HG02852 (cell line): Measurements from ENCODE around the gene MAP3K7.

ENCODE experiments used
- ATAC-seq: cut with Tn5 transposase; IDR thresholded peaks from one replicate; pipeline ENCODE4 v1.9.1; 2021; ENCODE audit warnings: mild to moderate bottlenecking, moderate library complexity; ENCODE audit not compliant: unreplicated experiment

Gene MAP3K7

DNA sequence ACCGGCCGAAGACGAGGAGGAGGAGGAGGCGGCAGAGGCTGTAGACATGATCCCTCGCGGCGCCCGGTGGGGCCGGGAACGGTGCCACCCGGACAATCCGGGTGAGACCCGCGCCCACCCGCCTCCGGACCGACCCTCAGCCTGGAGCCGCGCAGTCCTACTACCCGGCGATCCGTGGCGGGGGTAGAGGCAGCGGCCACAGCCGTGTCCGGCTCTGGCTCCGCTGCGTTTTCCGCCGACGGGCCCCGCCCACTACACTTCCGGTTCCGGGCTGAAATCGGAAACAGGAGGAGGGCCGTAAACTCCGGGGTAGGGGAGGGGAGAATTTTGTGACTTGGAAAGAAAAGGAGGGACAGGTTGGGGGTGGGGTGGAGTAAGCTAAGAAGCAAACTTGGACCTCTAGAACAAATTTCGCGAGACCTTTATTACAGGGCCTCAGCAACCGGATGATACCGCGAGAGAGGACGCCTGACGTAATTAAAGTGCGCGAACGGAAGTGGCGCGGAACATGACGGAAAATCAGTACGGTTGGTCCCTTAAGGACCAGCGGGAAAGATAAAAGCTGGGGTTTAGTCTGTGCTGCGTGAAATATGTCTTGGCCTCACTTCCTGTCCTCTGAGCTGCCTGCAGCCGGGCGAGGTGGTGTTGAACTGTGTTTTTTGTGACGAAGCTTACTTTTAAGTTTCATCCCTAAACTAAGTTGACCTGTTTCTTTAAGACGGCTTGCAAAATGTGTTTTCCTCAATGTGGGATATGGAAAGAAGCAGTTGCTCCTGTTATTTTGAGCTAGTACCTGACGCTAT lies at the start of gene MAP3K7:
Gene MAP3K7, minus strand, starts transcription at position 237 of the 803 bp plus-strand sequence. Its CDS starts 189 bp downstream, at position 48.
- ATAC-seq: peak; percentile 90

GRCh38 chr6:90631046-90631445 lies 44.2 kb upstream of the MAP3K7 start:
- ATAC-seq: no peak

DNA sequence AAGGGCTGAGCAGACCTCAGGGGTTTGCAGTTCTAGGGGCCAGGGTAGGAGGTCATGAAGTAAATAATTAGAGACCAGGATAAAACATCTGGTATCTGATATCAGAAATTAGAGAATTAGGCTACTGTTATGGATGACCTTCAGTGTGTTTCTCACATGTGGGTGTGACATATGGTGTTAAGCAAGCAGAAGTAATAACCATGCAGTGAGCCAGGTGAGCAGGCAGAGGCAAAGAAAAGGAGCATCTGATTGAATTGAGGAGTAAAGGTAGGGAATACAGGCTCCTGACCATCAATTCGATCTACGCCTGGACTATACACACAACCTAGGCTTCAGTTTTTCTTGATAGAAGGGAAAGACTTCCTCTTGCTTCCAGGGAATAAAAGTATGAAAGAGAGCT lies 34.7 kb upstream of the MAP3K7 start:
- ATAC-seq: no peak

DNA sequence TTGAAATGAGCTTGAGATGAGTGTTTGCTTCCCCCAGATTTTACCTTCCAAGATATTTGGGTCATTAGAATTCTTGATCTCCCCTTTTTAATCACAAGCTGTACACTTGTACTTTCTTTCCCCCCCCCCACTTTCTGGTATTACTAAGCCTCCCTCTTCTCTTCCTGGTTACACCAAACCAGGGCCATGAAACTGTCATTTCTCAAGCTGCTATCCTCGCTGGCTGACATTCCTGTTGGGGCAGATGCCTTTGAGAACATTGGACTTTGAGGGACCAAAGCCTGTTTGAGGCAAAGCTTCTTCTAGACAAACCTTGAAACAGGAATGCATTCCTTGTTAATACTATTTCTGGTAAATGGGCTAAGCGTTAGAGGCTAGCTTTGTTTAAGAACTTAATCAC lies 32.3 kb upstream of the MAP3K7 start:
- no peak for ATAC-seq

GRCh38 chr6:90612313-90612680 lies 25.4 kb upstream of the MAP3K7 start:
- ATAC-seq: no peak

DNA sequence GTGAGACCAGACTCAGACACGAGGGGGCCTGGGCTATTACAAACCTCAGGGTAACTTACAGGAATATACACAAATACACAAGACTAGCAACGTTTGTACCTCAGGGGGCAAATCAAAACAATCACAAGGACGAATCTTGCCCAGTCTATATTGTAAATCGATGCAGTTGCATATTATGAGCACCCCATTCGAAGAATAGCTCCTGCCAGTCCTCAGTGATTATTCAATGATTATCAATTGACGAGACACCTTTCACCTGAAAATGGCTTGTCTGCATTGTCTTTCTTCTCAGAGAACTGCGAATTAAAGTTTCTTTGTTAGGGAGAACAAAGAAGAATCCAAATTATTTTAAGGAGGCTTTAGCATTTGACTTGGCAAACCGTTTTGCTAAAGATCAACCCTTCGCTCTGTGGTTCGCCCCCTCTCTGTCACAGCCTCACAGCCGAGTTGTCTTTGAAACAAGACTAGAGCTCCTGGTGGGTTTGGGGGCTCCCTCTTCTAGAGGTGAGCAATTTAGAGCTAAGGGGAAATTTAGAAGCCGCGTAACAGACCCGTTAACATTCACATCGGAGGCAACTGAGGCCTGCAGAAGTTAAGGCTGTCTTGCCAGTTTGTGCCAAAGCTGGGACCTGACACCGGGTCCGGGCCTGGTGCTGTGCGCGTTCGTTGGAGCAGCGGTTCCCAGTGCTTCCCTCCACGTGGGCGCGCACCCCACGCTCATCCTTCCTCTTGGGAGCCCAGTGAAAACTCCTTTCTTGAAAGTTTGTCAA lies 24.9 kb upstream of the MAP3K7 start:
- ATAC-seq: no peak

DNA sequence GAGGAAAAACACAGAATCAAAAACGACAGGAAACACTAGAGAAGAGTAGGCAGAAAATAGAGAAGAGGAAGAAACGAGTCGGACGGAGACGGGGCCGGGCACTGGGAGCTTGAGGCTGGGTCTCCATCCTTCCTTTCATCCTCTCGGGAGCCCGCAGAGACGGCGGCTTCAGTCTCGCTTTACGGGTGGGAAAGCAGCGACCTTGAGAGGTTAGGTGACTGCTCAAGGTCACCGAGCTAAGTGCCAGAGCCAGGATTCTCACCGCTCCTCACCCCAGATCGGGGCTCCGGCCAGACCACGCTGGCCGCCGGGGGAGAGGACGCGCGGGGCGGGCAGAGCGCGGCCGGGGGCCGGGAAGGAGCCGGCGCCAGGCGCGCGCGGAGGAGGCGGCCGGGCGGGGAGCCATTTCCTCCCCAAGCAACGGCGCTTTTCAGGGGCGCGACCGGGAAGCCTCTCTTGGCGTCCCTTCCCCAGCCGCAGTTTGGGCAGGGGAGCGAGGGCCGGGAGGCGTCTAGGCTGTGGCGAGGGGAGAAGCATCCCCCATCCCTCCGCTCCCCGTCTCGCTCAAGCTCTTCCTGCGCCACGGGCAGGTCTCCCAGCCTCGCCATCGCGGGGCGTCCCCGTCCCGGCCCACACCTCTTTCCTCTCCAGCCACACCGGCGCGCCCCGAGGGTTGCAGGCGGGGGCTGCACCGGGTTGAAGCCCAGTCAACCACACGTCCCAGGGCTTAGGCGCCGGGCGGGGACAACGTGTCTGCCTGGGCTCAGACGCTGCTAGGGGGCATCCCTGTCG lies 24.1 kb upstream of the MAP3K7 start:
- ATAC-seq: peak; percentile 63

- no peak for ATAC-seq
Measured at GRCh38 chr6:90610301-90610750, 23.5 kb upstream of the MAP3K7 start.

DNA sequence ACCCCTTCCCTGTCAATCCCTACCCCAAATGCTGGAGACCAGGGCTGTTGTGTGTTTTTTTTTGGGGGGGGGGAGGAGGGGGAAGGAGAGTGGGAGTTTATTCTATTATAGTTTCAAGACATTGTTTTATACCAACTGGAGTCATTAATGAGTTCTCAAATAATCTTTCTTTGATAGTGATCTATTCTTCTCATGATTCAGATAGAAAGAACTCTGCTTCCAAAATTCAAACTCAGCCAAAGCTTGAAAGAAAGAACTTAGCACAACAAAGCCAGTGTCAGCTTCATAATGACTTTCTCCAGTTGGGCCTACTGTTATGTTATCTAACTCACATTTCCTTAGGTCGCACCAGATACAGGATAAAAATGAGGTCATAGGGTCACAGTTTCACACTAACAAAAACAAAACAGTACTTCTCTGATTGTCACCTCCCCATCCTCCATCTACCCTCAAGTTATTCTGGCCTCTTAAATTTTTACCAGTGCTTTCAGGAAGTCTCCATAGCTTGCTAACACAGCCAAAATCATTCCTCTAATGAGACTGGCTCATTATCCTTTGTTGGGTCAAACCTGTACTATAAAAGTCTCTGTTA lies 19.0 kb upstream of the MAP3K7 start:
- no peak for ATAC-seq

DNA sequence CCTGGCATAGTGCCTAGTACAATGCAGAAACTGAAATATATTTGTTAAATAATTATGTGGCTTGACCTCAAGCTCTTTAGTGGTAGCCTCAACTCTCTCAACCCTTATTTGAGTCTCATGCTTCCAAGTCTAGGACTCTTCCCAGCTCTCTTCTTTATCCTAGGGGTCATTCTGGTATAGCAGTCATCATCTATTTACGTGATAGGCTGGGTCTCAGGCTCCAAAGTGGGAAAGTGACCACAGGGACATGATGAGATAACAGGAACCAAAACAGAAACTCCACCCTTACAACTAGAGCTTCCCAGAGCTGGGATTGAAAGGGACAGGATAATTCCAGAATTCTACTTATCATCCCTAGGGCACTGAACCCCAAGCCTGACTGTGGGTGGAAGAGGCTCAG lies 17.7 kb upstream of the MAP3K7 start:
- no peak for ATAC-seq

DNA sequence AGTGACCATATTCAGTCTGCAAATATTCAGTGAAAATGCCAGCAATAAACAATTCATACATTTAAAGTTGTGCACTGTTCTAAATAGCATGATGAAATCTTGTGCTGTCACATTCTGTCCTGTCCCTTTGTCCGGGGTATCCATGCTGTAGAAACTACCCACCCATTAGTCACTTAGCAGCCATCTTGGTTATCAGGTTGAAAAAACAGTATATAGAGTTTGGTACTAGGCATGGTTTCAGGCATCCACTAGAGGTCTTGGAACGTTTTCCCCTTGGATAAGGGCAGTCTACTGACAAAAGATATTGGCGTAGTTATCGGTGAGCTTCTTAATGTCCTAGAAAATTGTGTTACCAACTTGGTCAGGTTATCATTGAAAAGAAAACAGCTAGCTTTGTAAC lies 12.3 kb upstream of the MAP3K7 start:
- ATAC-seq: no peak

- no peak for ATAC-seq
Measured at GRCh38 chr6:90598192-90598951, 11.5 kb upstream of the MAP3K7 start.

DNA sequence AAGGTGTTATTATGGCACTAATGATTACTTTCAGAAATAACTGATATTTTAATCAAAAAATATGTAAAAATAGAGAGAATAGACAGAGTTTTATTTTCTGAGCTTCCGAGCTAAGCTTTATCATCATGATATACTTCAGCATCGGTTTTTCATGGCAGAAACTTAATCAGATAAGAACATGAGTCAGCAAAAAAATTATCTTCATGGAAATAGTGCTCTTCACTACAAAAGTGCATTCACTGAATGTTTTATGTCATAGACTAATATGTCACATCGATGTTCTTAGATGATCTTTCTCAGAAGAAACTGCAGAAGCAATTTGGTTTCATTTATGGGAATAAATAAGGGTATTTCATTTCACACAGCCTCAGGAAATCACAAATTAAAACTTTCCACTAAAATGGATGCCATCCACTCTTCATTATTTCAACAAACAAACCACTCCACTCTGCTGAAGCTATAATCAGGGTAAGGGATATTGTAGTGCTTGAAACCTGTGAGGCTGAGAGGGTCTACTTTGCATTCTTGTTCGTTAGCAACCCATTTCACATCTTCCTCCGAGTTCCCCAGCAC lies 10.2 kb upstream of the MAP3K7 start:
- no peak for ATAC-seq

DNA sequence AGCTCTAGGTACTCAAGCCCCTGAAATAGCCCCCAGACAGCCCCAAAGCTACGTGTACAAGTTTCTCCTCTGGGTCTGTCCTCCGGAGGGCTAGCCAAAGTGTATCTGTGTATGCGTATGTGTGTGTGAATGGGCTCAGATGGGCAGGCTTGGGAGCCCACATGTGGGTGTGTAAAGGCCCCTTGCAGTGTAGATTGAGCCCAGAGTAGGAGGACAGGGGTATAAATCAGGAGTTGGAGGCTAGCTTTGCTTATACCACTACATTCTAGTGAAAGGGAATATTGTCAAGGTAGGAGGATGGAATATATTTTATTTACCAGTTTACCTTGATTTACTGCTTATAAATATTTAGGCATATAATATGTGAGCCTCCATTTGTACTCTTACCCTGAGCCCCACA lies 9.0 kb upstream of the MAP3K7 start:
- ATAC-seq: no peak

GRCh38 chr6:90586546-90586835 lies 381 bp downstream of the MAP3K7 start:
- ATAC-seq: peak; percentile 30

- ATAC-seq: peak; percentile 15
Measured at GRCh38 chr6:90584636-90585255, 2.1 kb downstream of the MAP3K7 start.

DNA sequence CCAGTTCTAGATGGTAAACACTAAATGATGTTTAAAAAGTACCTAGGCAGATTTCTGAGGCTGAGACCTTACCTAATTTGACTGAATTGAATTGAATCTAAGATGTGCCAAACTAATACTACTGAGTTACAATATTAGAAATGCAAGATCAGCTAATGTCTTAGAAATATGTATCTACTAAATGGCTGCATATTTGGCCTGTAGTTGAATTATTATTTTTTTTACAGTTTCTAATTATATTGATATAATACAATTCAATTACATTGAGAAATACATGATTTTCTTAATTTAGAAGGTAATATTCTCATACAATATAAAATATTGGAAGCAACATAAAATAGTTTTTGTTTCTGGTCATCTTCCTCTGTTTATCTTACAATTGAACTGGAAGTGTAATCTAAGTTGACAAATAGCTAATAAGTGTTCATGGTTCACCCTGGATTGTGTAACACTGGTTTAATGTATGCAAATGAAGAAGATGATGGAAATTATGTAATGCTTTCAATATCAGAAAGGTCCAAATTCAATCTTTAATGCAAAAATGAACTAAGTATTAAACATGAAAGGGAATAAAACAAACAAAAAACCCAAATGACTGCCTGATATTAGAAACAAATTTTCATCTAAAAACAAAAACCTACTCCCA lies 2.9 kb downstream of the MAP3K7 start:
- no peak for ATAC-seq

DNA sequence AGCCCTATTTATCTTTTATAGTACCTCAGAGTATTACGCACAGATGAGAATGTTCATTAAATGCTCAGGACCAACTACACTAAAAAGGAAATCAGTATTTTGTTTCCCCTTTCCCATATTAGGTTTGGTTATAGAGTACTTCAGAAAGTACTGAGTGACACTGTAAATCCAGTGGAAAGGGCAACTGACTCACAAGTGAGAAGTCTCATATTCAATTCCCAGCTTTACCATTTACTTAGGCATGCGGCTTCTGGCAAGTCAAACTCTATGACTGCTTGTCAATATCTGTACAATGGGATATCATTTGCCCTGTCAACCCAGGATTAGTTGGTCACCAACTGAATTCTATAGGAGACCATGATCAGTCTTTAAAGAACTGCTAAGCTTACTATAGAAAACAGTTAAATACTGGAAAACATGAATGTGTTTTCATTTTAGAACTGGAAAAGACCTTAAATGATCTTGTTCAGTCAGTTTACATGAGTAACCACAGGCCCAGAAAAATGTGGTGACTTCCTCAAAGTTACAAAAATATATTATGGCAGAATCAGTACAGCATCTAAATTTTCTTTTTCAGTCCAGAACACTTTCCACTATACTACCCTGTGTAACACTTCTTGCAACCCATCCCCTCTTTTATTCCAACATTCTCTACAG lies 3.6 kb downstream of the MAP3K7 start:
- ATAC-seq: no peak

GRCh38 chr6:90581146-90581545 lies 5.7 kb downstream of the MAP3K7 start:
- no peak for ATAC-seq
